ENCODE results near the gene PIK3R3.

DNA sequence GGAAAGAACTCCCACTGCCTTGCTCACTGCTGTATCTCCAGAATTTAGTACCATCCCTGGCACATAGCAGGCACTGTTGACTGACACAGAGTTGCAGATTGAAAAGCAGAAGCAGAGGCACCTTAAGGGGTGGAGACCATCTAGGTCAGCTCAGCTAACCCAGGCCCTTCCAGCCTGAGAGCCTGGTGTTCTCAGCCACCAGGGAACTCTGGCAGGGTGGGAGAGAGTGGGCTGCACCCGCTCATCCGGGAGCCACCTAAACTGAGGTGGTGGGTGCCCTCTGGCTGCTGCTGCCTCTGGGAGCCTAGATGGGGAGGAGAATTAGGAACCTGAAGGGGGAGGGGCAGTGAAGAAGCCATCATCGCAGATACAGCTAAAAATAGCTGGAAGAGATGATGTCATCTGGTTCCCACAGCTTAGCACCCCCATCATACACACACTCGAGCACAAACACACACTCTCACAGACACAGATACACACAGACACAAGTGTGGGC lies 41.0 kb upstream of the PIK3R3 start:
- TF ChIP-seq, protein P1, sequence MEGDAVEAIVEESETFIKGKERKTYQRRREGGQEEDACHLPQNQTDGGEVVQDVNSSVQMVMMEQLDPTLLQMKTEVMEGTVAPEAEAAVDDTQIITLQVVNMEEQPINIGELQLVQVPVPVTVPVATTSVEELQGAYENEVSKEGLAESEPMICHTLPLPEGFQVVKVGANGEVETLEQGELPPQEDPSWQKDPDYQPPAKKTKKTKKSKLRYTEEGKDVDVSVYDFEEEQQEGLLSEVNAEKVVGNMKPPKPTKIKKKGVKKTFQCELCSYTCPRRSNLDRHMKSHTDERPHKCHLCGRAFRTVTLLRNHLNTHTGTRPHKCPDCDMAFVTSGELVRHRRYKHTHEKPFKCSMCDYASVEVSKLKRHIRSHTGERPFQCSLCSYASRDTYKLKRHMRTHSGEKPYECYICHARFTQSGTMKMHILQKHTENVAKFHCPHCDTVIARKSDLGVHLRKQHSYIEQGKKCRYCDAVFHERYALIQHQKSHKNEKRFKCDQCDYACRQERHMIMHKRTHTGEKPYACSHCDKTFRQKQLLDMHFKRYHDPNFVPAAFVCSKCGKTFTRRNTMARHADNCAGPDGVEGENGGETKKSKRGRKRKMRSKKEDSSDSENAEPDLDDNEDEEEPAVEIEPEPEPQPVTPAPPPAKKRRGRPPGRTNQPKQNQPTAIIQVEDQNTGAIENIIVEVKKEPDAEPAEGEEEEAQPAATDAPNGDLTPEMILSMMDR (IDR thresholded peaks at IDR 0.05 in 2 of 3, conservative IDR thresholded peaks at IDR 0.05 in 1 of 3; ENCODE audit: insufficient read depth in 2 of 3, low read depth in 1 of 3, low read length in 3 of 3), result peak in 2 of 3 experiments; percentile 25 to 37; a peak in 2 of 6 replicates
- TF ChIP-seq, protein P2, sequence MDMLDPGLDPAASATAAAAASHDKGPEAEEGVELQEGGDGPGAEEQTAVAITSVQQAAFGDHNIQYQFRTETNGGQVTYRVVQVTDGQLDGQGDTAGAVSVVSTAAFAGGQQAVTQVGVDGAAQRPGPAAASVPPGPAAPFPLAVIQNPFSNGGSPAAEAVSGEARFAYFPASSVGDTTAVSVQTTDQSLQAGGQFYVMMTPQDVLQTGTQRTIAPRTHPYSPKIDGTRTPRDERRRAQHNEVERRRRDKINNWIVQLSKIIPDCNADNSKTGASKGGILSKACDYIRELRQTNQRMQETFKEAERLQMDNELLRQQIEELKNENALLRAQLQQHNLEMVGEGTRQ (CRISPR knock-in tag; IDR thresholded peaks at IDR 0.05), result no peak
- TF ChIP-seq SMAD3 (CRISPR knock-in tag; conservative IDR thresholded peaks at IDR 0.05) (no peak), SIX5 (IDR thresholded peaks at IDR 0.05; ENCODE audit: borderline replicate concordance in 1 of 2, insufficient read depth in 1 of 2, low read depth in 1 of 2, low read length in 2 of 2) (no peak), PHF8 (IDR thresholded peaks at IDR 0.05; ENCODE audit: borderline replicate concordance, low read length) (no peak), CREB1 (IDR thresholded peaks at IDR 0.05) (no peak), CREB1 (CRISPR knock-in tag; IDR thresholded peaks at IDR 0.05) (no peak), ZC3H4 (CRISPR knock-in tag; IDR thresholded peaks at IDR 0.05; ENCODE audit: borderline replicate concordance) (no peak)
- TF ChIP-seq, protein P3, sequence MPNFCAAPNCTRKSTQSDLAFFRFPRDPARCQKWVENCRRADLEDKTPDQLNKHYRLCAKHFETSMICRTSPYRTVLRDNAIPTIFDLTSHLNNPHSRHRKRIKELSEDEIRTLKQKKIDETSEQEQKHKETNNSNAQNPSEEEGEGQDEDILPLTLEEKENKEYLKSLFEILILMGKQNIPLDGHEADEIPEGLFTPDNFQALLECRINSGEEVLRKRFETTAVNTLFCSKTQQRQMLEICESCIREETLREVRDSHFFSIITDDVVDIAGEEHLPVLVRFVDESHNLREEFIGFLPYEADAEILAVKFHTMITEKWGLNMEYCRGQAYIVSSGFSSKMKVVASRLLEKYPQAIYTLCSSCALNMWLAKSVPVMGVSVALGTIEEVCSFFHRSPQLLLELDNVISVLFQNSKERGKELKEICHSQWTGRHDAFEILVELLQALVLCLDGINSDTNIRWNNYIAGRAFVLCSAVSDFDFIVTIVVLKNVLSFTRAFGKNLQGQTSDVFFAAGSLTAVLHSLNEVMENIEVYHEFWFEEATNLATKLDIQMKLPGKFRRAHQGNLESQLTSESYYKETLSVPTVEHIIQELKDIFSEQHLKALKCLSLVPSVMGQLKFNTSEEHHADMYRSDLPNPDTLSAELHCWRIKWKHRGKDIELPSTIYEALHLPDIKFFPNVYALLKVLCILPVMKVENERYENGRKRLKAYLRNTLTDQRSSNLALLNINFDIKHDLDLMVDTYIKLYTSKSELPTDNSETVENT (CRISPR knock-in tag; IDR thresholded peaks at IDR 0.05), result no peak
- TF ChIP-seq, protein P4, sequence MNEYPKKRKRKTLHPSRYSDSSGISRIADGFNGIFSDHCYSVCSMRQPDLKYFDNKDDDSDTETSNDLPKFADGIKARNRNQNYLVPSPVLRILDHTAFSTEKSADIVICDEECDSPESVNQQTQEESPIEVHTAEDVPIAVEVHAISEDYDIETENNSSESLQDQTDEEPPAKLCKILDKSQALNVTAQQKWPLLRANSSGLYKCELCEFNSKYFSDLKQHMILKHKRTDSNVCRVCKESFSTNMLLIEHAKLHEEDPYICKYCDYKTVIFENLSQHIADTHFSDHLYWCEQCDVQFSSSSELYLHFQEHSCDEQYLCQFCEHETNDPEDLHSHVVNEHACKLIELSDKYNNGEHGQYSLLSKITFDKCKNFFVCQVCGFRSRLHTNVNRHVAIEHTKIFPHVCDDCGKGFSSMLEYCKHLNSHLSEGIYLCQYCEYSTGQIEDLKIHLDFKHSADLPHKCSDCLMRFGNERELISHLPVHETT (CRISPR knock-in tag; conservative IDR thresholded peaks at IDR 0.05 in 1 of 2, IDR thresholded peaks at IDR 0.05 in 1 of 2), result no peak

Data from K562 (cell line).